Esophagus squamous epithelium (tissue), 4 donors: ENCODE measurements around the gene CDR2L.

Experiments
- CTCF ChIP-seq, 6 experiments: fragments of 450-650 bp in 4 of 6; fragments of 200-600 bp in 2 of 6; sonication (generic) in 2 of 6; IDR thresholded peaks; one replicate each; pipeline ENCODE4 v1.5.1; 2016 to 2019; ENCODE audit warnings: antibody characterized with exemption in 6 of 6, mild to moderate bottlenecking in 4 of 6, moderate library complexity in 4 of 6
- POLR2A ChIP-seq, 4 donors: fragments of 450-650 bp; IDR thresholded peaks; one replicate each; pipeline ENCODE4 v1.6.1; 2017; ENCODE audit warnings: antibody characterized with exemption in 4 of 4, mild to moderate bottlenecking in 4 of 4, moderate library complexity in 3 of 4

GRCh38 chr17:75008373-75008772 lies 20.9 kb downstream of the CDR2L start:
- TF ChIP-seq CTCF (IDR thresholded peaks at IDR 0.05) (no peak), POLR2A (IDR thresholded peaks at IDR 0.05) (no peak)
